NCI-H146 (cell line): ENCODE data around the gene PLIN3.
A peak's percentile ranks its signal among the peaks of the same experiment; 100 is the strongest.
"Not testable (repeated sequence)": the region's sequence is repeated elsewhere in the genome, so short reads cannot be mapped to it uniquely, and the experiment has no call there.

Source experiments
- DNase-seq: peaks from one replicate; lab custom pipeline; 2025; lab: John Stamatoyannopoulos, UW

Gene PLIN3

DNA sequence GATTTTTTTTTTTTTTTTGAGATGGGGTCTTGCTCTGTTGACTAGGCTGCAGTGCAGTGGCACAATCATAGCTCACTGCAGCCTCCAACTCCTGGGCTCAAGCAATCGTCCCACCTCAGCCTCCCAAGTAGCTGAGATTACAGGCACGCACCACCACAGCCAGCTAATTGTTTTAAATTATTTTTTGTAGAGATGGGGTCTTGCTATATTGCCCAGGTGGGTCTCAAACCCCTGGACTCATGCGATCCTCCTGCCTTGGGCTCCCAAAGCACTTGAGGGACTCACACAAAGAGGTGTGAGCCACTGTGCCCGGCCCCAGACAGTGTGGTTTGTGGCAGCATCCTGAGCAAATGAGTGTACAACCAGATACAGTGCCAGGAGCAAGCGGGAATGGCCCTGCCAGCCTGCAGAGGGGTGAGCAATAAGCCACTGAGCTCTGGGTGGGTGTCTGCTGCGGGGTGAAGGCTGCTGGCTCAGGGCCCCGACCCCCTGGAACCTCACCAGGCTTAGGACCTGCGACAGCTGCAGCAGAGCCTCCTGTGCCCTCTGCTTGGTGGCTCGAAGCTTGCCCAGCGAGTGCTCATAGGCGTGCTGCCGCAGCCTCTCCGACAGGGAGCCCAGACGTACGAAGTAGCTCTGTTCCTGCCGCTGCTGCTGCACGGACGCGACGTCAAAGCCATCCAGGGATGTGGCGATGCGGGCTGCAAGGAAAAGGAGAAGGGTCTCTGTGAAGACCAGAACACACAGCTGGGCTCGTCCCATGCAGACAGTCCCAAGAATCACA lies 20.1 kb downstream of the PLIN3 start:
- no peak for DNase-seq

DNA sequence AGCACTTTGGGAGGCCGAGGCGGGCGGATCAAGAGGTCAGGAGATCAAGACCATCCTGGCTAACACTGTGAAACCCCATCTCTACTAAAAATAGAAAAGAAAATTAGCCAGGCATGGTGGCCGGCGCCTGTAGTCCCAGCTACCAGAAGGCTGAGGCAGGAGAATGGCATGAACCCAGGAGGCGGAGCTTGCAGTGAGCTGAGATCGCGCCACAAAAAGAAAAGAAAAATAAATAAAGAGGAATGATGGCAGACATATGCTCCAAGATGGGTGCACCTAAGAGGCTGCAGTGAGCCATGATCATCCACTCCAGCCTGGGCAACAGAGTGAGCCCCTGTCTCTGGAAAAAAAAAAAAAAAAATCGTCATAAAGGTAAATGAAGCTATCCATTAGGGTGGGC lies 21.5 kb downstream of the PLIN3 start:
- DNase-seq = not testable (repeated sequence)

- no peak for DNase-seq
Observed at GRCh38 chr19:4844348-4845179, 22.9 kb downstream of the PLIN3 start.

DNA sequence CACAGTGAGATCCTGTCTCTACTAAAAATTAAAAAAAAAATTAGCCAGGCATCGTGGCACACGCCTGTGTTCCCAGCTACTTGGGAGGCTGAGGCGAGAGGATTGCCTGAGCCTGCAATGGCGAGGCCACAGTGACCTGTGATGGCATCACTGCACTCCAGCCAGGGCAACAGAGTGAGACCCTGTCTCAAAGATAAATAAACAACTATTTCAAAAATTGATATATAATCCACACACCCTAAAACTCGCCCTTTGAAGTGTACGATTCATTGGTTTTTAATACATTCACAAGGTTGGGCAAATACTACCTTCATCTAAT lies 23.9 kb downstream of the PLIN3 start:
- no peak for DNase-seq

DNA sequence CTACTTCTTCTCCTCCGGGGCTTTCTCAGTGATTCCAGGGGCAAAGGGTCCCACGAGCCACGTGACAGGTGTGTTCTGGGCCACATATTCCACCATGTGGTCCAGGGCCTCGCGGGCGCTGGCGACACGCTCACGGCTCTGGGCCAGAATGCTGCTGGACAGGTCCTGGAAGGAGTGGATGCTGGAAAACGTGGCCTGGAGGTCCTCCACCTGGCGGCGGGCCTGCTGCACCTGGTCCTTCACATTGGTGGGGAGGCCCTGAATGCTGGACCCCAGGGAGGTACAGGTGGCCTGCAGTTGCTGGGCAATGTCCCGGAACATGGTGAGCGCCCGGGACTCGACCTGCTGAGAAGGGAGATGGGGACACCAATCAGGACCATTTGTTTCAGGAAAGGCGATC lies 28.3 kb downstream of the PLIN3 start:
- DNase-seq = no peak

DNA sequence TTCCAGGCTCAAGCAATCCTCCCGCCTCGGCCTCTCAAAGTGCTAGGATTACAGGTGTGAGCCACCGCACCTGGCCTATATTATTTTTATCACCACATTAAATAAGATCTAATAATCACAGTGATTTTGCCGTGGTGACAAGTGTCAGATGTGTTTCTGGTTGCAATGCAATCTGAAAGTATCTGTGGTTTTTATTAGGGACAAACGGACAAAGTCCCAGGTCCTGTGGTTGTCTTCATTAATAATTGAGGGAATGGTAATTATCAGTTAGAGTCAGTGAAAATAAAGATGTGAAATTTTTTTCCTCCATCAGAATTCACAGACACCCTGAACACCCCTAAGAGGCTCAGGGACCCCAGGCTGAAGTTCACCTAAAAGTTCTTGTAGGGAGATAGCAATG lies 34.7 kb downstream of the PLIN3 start:
- no peak for DNase-seq

GRCh38 chr19:4831979-4832340 lies 35.5 kb downstream of the PLIN3 start:
- DNase-seq = not testable (repeated sequence)

- peak; percentile 17 for DNase-seq
Observed at GRCh38 chr19:4831304-4831978, 36.0 kb downstream of the PLIN3 start, which contains the start of gene TICAM1. Gene TICAM1 (minus strand): TSS chr19:4831712. CDS start chr19:4818377, 13,335 bp downstream.

GRCh38 chr19:4830768-4831265 lies 36.6 kb downstream of the PLIN3 start:
- DNase-seq = no peak

GRCh38 chr19:4830332-4830731 lies 37.1 kb downstream of the PLIN3 start:
- DNase-seq = no peak

DNA sequence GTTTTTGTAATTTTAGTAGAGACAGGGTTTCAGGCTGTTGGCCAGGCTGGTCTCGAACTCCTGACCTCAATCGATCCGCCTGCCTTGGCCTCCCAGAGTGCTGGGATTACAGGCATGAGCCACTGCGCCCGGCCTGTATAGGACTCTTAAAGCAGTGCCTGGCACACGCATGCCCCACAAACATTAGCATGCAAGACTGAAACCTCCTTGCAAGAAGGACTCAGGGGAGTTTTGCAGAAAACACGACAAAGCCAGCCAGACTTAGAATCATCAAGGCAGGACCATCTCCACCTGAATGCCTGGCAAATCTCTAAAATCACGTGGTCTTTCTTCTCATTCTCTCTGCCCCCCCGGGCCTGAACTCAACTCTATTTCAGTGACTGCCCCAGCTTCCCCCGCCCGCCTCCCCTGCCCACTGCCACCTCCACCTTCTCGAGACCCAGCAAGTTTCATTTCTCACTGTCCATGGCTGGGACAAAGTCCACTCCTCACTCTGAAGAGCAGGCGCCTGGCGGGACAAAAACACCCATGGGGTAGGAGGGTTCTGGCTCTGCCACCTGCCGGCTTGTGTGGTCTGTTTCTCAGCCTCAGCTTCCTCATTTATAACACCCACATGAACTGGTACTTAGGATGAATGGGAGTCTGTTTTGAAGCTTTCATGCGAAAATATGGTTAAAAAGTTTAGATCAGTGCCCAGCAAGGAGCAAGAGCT lies 38.3 kb downstream of the PLIN3 start:
- DNase-seq = no peak

DNA sequence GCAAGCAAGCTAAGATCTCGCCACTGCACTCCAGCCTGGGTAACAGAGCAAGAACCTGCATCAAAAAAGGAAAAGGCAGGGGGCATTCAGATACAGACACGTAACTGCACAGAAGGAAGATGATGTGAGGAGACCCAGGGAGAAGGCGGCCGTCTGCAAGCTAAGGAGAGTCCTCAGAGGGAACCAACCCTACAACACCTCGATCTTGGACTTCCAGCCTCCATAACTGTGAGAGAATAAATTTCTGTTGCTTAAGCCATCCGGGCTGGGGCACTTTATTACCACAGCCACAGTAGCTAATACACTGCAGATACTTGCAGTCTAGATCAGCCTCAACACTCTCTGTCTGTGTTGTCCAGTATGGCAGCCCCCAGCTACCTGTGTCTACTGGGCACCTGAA lies 43.9 kb downstream of the PLIN3 start:
- DNase-seq = no peak

DNA sequence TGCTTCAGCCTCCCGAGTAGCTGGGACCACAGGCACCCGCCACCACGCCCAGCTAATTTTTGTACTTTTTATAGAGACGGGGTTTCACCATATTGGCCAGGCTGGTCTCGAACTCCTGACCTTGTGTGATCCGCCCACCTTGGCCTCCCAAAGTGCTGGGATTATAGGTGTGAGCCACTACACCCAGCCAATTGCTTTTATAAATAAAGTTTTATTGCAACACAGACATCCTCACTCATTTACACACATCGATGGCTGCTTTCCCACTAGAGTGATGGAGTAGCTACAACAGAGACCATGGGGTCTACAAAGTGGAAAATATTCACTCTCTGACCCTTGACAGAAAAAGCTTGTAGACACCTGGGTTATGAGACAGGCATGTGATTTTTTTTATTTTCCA lies 45.1 kb downstream of the PLIN3 start:
- not testable (repeated sequence) for DNase-seq

DNA sequence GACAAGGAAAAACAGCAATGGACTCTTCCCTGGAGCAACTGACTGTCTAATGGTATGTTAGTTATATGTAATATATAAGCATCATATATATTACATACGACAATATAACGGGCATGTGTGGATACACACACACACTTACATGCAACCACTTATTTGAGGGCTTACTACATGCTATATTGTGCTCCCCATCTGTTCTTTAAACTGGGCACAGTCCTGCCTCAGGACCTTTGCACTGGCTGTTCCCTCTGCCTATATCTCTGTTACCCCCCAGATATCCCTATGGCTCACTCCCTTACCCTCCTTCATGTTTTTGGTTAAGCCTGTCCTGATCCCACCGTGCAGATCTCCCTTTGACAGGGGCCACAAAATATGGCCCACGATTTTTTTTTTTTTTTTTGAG lies 46.2 kb downstream of the PLIN3 start:
- no peak for DNase-seq

DNA sequence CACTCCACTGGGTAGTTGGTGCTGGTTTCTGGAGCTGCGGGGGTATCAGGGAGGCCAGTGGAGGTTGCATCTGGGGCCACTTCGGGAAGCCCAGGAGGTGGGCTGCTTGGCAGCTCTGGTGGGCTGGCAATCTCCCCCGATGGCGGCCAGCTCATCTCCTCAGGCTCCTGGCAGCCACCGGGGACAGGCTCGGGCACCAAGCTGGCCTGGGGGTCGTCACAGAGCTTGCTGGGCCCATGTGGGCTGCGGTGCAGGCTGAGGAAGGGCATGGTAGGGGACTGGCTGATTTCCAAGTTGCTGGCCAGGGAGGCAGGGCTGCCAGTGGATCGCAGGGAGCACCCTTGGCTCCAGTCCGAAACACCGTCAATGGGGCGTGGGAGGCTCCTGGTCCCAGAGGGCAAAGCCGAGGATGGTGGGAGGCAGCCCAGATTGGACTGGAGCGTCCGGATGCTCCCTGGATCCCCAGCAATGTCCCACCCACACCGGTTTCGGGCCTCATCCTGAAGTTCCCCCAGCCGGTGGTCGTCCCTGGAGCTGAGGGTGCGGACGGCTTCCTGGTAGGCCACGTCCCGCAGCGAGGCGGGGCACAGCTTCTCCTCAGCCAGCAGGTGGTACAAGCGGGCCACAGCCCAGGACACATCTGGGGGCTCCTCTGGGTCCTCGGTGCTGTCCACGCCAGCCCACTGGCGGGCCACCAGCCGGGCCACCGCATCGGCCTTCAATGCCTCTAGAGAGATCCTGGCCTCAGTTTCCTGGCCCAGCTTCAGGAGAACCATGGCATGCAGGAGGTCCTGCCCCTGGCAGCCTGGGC lies 49.8 kb downstream of the PLIN3 start:
- no peak for DNase-seq

- DNase-seq = no peak
Observed at GRCh38 chr19:4816950-4817278, 50.6 kb downstream of the PLIN3 start.

GRCh38 chr19:4816202-4816949 lies 51.1 kb downstream of the PLIN3 start:
- no peak for DNase-seq

DNA sequence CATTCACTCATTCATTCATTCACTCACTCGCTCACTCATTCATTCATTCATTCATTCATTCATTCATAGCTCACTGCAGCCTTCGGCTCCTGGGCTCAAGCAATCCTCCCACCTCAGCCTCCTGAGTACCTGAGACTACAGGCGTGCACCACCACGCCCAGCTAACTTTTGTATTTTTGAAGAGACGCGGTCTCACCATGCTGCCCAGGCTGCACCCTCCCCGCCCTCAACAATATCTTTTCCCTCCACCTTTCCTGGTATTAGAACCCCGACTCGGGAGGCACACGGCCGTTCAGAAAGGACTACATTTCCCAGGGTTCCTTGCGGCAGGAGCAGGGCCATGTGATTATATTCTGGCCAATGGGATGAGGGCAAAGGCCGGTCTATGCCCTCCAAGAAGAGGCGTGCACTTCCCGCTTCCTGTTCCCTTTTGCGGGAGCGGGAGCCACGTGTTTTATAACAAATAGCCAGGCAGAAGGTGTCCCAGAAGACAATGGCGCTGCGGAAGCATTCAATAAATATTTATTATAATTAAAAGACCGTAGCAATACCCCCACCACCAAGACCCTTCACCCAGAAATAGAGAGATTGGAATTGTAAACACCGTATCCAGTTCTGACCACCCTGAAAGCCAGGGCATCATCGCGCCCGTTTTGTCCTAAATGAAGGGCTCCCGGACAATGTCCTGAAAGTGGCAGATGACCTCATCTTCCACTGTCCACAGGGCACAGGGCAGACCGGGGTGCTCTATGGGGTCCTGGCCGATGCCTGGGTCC lies 51.9 kb downstream of the PLIN3 start:
- peak; percentile 82 for DNase-seq

- DNase-seq = no peak
Observed at GRCh38 chr19:4814625-4815425, 52.6 kb downstream of the PLIN3 start.
